ENCODE results near the gene HPCAL1.
"Not testable (repeated sequence)": the region's sequence is repeated elsewhere in the genome, so short reads cannot be mapped to it uniquely, and the experiment has no call there.

HPCAL1 gene

GRCh38 chr2:10440736-10441135, 138.0 kb downstream of the HPCAL1 start:
- no peak for DNase-seq (ENCODE audit: low read depth, low spot score)

DNA sequence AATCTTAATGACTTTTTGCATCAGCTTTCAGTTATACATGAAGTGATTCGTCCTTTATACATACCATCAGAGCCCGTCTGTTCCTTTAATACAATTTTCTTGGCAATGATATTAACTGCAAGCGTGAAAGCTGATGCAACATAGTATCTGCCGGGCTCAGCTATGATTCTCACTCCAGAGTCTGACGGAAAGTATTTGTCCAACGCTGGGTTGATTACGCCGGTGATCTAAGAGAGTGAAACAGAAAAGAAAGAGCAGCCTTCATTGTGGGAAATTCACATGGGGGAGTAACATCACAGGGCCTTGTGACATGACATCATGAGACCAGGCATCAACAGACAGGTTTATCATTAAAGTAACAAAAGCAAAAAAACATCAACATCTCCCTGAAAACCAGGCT, 139.2 kb downstream of the HPCAL1 start:
- DNase-seq (ENCODE audit: low read depth, low spot score), result no peak

GRCh38 chr2:10442469-10443126, 139.9 kb downstream of the HPCAL1 start:
- DNase-seq (ENCODE audit: low read depth, low spot score), result not testable (repeated sequence)

- DNase-seq (ENCODE audit: low read depth, low spot score), result no peak
Observed at GRCh38 chr2:10444463-10444862, 141.8 kb downstream of the HPCAL1 start.

DNA sequence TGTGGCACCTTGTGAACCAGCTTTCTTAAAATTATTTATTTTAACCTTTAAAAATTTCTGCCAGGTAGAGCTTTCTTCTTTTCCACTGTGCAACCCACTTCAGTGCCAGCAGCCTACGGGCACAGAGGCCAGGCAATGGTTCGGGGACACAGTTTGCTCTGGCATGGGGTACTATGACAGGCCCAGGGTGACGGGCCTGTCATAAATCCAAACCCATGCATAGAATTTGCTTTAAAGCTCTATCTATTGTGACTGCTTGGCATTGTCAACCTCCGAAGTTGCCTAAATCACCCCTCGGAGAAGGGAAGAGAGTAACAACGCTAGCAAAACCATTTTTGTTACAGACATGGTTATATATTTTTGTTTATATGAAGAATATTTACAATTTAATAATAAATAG, 143.9 kb downstream of the HPCAL1 start:
- DNase-seq (ENCODE audit: low read depth, low spot score), result no peak

GRCh38 chr2:10447300-10447894, 144.7 kb downstream of the HPCAL1 start:
- no peak for DNase-seq (ENCODE audit: low read depth, low spot score)

DNA sequence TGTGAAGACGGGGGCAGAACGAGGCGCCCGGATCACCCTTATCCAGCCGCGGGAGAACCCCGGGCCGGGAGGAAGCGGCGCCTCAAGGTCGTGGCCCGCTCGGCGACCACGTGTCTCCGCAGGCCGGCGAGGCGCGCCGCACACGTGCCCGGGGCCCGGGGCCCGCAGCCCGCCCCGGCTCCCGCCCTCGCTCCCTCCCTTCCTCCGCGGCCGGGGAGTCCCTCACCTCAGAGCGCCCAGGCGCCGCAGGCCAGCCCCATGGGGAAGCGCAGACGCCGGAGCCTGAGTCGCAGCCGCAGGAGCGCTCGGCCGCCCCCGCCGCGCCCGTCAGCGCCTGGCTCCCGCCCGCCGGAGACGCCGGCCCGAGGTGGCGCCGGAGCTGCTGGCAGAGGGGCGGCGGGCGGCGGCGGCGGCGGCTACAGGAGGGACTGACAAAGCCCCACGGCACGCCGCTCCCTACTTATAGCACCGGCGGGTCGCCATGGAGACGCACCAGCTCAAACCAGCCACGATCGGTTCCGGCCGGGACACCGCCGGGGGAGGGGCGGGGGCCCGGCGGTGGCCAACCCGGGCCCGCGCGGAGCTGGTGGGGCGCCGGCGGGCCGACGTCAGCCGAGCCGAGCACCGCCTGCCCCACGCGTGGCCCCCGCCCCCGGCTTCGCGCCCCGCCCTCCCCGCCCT, 145.3 kb downstream of the HPCAL1 start, which contains the start of gene ODC1:
Gene ODC1 (minus strand): TSS at position 433 of the 681 bp plus-strand sequence. CDS start 3,295 bp downstream, outside the sequence.
- DNase-seq (ENCODE audit: low read depth, low spot score), result no peak

GRCh38 chr2:10448576-10449485, 146.1 kb downstream of the HPCAL1 start:
- no peak for DNase-seq (ENCODE audit: low read depth, low spot score)

DNA sequence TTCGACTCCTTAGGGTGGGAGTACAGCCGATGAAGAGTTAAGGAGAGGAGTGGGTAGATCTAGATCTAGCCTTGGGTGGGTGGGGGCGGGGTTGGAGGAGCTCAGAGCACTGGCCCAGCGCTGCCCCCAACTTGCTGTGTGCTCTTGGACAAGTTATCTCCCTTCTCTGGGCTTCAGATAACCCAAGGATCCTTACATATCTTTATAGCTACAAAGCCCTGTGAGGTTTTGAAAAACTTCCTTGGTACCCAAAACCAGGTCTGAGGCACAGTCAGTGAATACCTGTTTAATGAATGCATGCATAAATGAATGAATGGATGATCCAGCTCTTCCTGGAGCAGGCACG, 146.8 kb downstream of the HPCAL1 start:
- DNase-seq (ENCODE audit: low read depth, low spot score), result no peak

DNA sequence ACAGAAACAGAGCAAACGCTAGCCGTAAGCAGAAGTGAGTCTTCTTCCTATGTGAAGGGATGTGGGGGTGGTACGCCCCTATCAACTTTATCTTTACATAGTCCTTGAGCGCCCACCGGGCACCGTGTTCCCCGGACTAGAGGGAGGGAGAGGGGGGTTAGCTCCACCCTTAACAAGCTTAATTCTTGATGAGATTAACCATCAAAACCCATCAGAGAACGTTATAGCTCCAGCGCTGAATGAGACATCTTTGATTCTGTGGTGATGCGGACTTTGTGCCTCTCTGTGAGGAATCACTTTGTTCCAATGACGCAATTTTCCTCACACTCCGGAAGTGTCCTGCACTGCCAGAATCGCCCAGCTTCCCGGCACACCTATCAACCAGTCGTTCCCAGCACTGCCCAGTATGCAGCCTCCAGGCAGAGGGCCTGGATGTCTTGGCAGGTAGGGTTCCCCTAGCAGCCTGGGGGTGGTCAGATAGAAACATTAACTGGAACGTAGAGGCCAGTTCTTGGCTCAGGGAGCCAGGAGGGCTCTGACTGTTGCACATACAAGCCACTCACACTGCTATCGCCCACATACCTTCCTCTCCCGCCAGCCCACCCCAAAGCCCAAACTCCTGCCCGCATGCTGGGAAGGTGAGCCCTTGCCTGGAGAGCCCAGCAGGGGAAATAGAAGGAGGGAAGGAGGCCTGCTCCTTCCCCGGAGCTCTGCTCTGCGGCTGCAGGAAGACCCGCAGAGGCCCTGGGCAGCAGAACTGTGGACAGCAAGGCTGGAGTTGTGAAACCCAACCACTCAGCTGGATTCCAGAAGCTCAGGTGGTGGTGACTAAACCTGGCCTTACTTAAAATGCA, 147.4 kb downstream of the HPCAL1 start:
- DNase-seq (ENCODE audit: low read depth, low spot score), result no peak

GRCh38 chr2:10451819-10452218, 149.1 kb downstream of the HPCAL1 start:
- no peak for DNase-seq (ENCODE audit: low read depth, low spot score)

DNA sequence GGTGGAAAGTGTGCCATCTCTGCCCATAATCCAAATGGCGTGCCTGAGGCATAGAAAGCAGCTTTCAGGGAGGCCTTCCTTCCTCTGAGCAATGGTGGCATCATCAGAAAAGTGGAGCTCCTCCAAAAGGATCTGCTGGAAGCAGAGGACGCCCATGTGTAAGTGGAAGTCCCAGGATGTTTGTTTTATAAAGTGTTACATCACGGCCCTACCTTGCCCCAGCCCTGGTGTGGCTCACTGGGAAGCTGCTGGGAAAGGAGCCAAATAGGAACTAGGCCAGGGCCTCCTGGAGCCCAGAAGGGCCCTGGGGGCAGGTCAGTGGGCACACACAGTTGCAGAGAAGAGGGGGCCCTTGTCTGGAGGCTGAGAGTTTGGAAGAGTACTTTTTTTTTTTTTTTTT, 149.6 kb downstream of the HPCAL1 start:
- DNase-seq (ENCODE audit: low read depth, low spot score), result no peak

DNA sequence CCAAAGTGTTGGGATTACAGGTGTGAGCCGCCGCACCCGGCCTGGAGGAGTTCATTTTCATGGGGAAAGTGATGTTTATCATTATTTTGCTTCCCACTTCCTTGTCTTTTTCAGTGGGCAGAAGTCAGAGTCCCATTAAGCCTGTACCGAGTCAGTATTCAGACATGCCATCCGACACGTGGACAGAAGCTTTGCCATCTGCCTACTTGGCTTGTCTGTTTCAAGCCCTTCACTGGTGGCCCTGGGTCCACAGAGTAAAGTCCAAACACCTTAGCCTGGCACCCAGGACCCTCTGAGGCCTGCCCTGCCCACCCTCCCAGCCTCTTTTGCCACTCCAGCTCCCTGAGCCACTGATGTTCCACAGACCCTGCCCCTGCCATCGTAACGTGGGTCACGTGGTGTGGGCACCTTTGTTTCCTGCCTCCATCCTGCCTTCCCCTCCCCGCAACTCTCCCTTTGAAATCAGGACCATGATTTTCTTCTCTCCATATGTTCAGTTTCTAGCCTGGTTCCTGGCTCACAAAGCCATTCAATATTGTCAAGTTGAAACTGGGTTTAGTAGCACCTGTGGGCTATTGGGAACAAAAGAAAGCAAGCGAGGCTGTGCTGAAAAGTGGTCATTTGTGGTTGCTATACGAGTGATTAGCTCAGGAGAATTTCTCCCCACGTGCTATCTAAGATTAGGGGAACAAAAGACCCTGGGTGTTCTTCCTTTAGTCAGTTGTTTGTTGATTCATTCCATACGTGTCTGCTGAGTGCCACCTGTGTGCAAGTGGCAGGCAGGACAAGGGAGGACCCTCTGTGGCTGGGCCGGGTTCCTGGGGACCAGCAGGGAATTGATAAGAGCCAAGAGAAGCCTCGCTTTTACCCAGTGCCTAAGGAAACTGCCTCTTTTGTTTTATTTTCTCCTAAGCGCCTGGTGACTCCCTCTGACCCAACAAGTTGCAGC, 150.5 kb downstream of the HPCAL1 start:
- DNase-seq (ENCODE audit: low read depth, low spot score), result no peak

GRCh38 chr2:10453905-10454298, 151.2 kb downstream of the HPCAL1 start:
- no peak for DNase-seq (ENCODE audit: low read depth, low spot score)

DNA sequence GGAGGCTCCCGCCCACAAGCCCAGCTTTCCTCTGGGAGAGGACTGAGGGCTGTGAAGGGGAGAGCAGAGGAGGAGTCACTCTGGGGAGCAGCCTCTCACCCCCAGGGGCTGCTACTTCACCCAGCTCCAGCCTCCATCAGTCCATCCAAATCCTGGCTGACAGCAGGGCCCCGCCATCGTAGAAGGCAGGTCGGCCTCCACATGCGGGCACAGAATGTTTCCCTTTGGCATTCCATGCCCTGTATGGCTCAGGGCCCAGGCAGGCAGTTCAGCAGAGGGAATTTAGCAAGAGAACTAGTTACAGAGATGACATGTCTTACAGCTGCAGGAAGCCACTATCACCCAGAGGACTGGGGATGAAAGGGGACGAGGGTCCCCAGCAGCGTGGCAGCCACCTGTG, 151.8 kb downstream of the HPCAL1 start:
- no peak for DNase-seq (ENCODE audit: low read depth, low spot score)

- DNase-seq (ENCODE audit: low read depth, low spot score), result not testable (repeated sequence)
Observed at GRCh38 chr2:10457195-10457594, 154.5 kb downstream of the HPCAL1 start.

DNA sequence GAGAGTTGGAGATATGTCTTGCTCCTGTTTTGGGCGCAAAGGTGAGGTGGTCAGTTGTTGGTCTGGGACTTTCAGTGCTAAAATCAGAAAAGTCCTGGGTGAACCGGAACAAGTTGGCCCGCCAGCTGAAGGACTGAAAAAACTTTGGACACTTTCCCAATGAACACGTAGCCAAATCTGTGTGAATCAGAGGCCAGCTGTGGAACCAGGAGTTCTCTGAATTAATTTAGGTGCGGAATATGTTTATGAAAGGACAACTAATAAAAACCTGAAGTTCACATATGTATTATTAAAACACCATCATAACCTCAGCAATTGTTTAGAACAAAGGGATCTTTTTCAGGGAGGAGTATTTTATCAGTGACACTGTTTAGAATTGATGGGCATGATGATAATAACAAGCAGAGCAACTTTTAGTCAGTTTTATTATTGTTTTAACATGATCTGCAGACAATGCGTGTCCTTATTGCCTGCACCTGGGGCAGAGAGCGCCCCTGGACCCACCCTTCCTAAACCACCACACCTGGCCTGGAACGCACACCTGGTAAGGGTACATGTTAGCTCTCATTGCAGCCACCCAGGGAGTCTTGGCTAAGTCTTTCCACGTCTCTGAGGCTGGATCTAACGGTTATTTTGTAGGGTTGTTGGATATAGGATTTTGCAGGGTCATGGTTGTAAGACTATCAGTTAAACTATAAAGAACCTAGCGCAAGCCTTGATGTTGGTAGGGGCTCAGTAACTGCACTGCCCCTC, 155.3 kb downstream of the HPCAL1 start:
- DNase-seq (ENCODE audit: low read depth, low spot score), result no peak

GRCh38 chr2:10460366-10460796, 157.7 kb downstream of the HPCAL1 start:
- DNase-seq (ENCODE audit: low read depth, low spot score), result no peak
